GM12892 (cell line): Measurements from ENCODE around the gene ZNF474.

Experiments
- POLR2A ChIP-seq: IDR thresholded peaks from 2 replicates; pipeline ENCODE4 v1.6.1; 2011; ENCODE audit warnings: low read depth, low read length, control low read depth
- POLR2AphosphoS5 ChIP-seq: IDR thresholded peaks from 2 replicates; pipeline ENCODE4 v1.6.1; 2011; ENCODE audit warnings: low read depth, low read length, control low read depth
- TAF1 ChIP-seq: IDR thresholded peaks from 2 replicates; pipeline ENCODE4 v1.6.1; 2011; ENCODE audit warnings: low read depth, mild to moderate bottlenecking, control low read depth, low read length, borderline replicate concordance

GRCh38 chr5:122099060-122099790 is 30.1 kb upstream of the ZNF474 start:
- no peak for TF ChIP-seq POLR2AphosphoS5
- TF ChIP-seq POLR2A: no peak
- TF ChIP-seq TAF1: no peak
